MV-4-11 (cell line): ENCODE results near the gene ADAMTS16.

Source experiments
- DNase-seq: peaks from one replicate; lab custom pipeline; 2025; lab: John Stamatoyannopoulos, UW

The ADAMTS16 gene

GRCh38 chr5:5188376-5189050 is 48.4 kb downstream of the ADAMTS16 start:
- DNase-seq: no peak

GRCh38 chr5:5189051-5189430 is 48.9 kb downstream of the ADAMTS16 start:
- DNase-seq: no peak

GRCh38 chr5:5191906-5192305 is 51.8 kb downstream of the ADAMTS16 start:
- no peak for DNase-seq

- no peak for DNase-seq
Measured at GRCh38 chr5:5192681-5193080, 52.6 kb downstream of the ADAMTS16 start.

- DNase-seq: no peak
Measured at GRCh38 chr5:5195128-5195918, 55.2 kb downstream of the ADAMTS16 start.

GRCh38 chr5:5198135-5198534 is 58.0 kb downstream of the ADAMTS16 start:
- DNase-seq: no peak

- DNase-seq: no peak
Measured at GRCh38 chr5:5198815-5199214, 58.7 kb downstream of the ADAMTS16 start.

- no peak for DNase-seq
Measured at GRCh38 chr5:5199495-5199894, 59.4 kb downstream of the ADAMTS16 start.

- DNase-seq: no peak
Measured at GRCh38 chr5:5200133-5200532, 60.0 kb downstream of the ADAMTS16 start.

GRCh38 chr5:5202321-5202720 is 62.2 kb downstream of the ADAMTS16 start:
- no peak for DNase-seq

GRCh38 chr5:5203451-5203850 is 63.3 kb downstream of the ADAMTS16 start:
- no peak for DNase-seq

- no peak for DNase-seq
Measured at GRCh38 chr5:5207828-5208227, 67.7 kb downstream of the ADAMTS16 start.

GRCh38 chr5:5209089-5209488 is 69.0 kb downstream of the ADAMTS16 start:
- DNase-seq: no peak

- DNase-seq: no peak
Measured at GRCh38 chr5:5209510-5210286, 69.6 kb downstream of the ADAMTS16 start.

GRCh38 chr5:5217371-5217770 is 77.2 kb downstream of the ADAMTS16 start:
- DNase-seq: peak; percentile 37

GRCh38 chr5:5218396-5218795 is 78.3 kb downstream of the ADAMTS16 start:
- no peak for DNase-seq

- DNase-seq: no peak
Measured at GRCh38 chr5:5219541-5219940, 79.4 kb downstream of the ADAMTS16 start.

GRCh38 chr5:5220901-5221631 is 80.9 kb downstream of the ADAMTS16 start:
- no peak for DNase-seq

GRCh38 chr5:5221724-5222123 is 81.6 kb downstream of the ADAMTS16 start:
- DNase-seq: no peak

- DNase-seq: no peak
Measured at GRCh38 chr5:5231576-5231975, 91.4 kb downstream of the ADAMTS16 start.

GRCh38 chr5:5234912-5235311 is 94.8 kb downstream of the ADAMTS16 start:
- no peak for DNase-seq

GRCh38 chr5:5235685-5236084 is 95.6 kb downstream of the ADAMTS16 start:
- no peak for DNase-seq
